ENCODE data around the gene PDLIM4.

DNA sequence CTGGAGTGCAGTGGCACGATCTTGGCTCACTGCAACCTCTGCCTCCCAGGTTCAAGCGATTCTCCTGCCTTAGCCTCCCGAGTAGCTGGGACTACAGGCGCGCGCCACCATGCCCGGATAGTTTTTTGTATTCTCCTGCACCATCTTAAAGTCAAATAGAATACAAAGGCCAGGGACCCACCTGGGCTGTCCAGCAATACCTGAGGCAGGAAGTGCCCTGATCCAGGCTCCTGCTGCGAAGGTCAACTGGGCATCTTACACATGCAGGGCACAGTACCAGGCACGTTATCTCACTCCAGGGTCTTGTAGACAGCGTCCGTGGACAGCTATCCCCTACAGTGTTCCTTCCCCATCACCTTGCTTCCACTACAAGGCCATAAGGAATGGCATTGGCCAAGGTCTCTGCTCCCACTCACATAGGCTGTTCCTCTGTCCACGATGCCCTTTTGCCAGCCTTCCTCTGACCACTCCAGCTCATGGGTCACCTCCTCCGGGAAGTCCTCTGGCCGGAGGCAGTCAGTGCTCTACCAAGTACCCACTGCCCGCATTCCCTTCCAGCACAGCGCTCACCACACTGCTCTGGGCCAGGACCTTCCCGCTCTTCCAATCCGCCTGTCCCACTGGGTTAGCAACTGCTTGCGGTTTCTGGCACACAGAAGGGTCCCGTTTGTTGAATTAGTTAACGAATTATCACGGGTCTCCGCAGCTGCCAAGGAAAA, 30.8 kb upstream of the PDLIM4 start:
- TF ChIP-seq POLR2A (IDR thresholded peaks at IDR 0.05) (no peak), POLR2AphosphoS5 (IDR thresholded peaks at IDR 0.05) (no peak)
- TF ChIP-seq, protein P1, sequence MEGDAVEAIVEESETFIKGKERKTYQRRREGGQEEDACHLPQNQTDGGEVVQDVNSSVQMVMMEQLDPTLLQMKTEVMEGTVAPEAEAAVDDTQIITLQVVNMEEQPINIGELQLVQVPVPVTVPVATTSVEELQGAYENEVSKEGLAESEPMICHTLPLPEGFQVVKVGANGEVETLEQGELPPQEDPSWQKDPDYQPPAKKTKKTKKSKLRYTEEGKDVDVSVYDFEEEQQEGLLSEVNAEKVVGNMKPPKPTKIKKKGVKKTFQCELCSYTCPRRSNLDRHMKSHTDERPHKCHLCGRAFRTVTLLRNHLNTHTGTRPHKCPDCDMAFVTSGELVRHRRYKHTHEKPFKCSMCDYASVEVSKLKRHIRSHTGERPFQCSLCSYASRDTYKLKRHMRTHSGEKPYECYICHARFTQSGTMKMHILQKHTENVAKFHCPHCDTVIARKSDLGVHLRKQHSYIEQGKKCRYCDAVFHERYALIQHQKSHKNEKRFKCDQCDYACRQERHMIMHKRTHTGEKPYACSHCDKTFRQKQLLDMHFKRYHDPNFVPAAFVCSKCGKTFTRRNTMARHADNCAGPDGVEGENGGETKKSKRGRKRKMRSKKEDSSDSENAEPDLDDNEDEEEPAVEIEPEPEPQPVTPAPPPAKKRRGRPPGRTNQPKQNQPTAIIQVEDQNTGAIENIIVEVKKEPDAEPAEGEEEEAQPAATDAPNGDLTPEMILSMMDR (IDR thresholded peaks at IDR 0.05), result no peak

Data from prostate gland (tissue), 2 donors.